Central memory CD4-positive, alpha-beta T cell (primary cell): ENCODE results near the gene NFAM1.

ENCODE experiments used
- DNase-seq: peaks from one replicate; pipeline ENCODE4 v3.0.0; 2022
- total RNA-seq, 3 experiments: gene quantifications; one replicate each; lab custom pipeline; 2026; lab: John Stamatoyannopoulos, UW

NFAM1 gene
- 0.05 to 0.58 (median 0.14) reads per million in 3 experiments for total RNA-seq

GRCh38 chr22:42432020-42432596 lies at the start of gene NFAM1:
Gene NFAM1 (minus strand): TSS chr22:42432403. CDS start chr22:42432357, 46 bp downstream.
- no peak for DNase-seq

GRCh38 chr22:42475122-42475521 lies 42.9 kb upstream of the NFAM1 start:
- no peak for DNase-seq

GRCh38 chr22:42473484-42474193 lies 41.4 kb upstream of the NFAM1 start:
- peak; percentile 17 for DNase-seq

- DNase-seq = no peak
These were observed 40.5 kb upstream of the NFAM1 start for GRCh38 chr22:42472671-42473070.

- no peak for DNase-seq
These were observed 39.2 kb upstream of the NFAM1 start for GRCh38 chr22:42471441-42471840.

- no peak for DNase-seq
These were observed 38.3 kb upstream of the NFAM1 start for GRCh38 chr22:42470366-42471082.

GRCh38 chr22:42468841-42469240 lies 36.6 kb upstream of the NFAM1 start:
- no peak for DNase-seq

- DNase-seq = no peak
These were observed 29.8 kb upstream of the NFAM1 start for GRCh38 chr22:42462016-42462415.

- no peak for DNase-seq
These were observed 29.3 kb upstream of the NFAM1 start for GRCh38 chr22:42461511-42461910.

GRCh38 chr22:42459287-42460063 lies 27.3 kb upstream of the NFAM1 start:
- DNase-seq = no peak

GRCh38 chr22:42452916-42453315 lies 20.7 kb upstream of the NFAM1 start:
- no peak for DNase-seq

- DNase-seq = no peak
These were observed 20.3 kb upstream of the NFAM1 start for GRCh38 chr22:42452456-42452855.

GRCh38 chr22:42451499-42452145 lies 19.4 kb upstream of the NFAM1 start:
- no peak for DNase-seq

GRCh38 chr22:42450862-42451261 lies 18.7 kb upstream of the NFAM1 start:
- DNase-seq = no peak

- DNase-seq = no peak
These were observed 13.9 kb upstream of the NFAM1 start for GRCh38 chr22:42446151-42446550.

- peak; percentile 85 for DNase-seq
These were observed 12.1 kb upstream of the NFAM1 start for GRCh38 chr22:42444077-42444904.

- no peak for DNase-seq
These were observed 11.3 kb upstream of the NFAM1 start for GRCh38 chr22:42443240-42444076.

GRCh38 chr22:42442748-42443147 lies 10.5 kb upstream of the NFAM1 start:
- no peak for DNase-seq

- DNase-seq = no peak
These were observed 8.5 kb upstream of the NFAM1 start for GRCh38 chr22:42440728-42441127.

- no peak for DNase-seq
These were observed 7.8 kb upstream of the NFAM1 start for GRCh38 chr22:42439821-42440674.
